Activated CD8-positive, alpha-beta T cell treated with anti-CD3 and anti-CD28 coated beads, Interleukin-2, amount 10 ng/mL, durations not matched to agents 7 days and 5 days (primary cell): ENCODE results near the gene DHRSX. TPM values are rescaled to one million over a fixed set of nuclear protein-coding genes. Genes with fewer than 3 reads are reported as not detected.

Source experiments
- ATAC-seq: fragments of 150-1000 bp; cut with Tn5 transposase; one replicate; pipeline ENCODE4 v1.10.0; 2021; ENCODE audit warnings: moderate library complexity
- CTCF ChIA-PET: fragments of 350-600 bp; sonication (Branson Sonifier 250); formaldehyde crosslinking; loops from one replicate; lab custom pipeline; 2021; ENCODE audit warnings: antibody characterized with exemption; lab: Charles Lee
- POLR2A ChIA-PET: fragments of 350-600 bp; sonication (Branson Sonifier 250); formaldehyde crosslinking; loops from one replicate; lab custom pipeline; 2021; ENCODE audit warnings: antibody characterized with exemption; lab: Charles Lee
- DNase-seq: peaks from one replicate; pipeline ENCODE4 v3.0.0-alpha.2; 2020
- H3K27ac Mint-ChIP-seq: one replicate; pipeline ENCODE4 v1.8.0; 2021; ENCODE audit warnings: mild to moderate bottlenecking, mixed read lengths
- H3K27me3 Mint-ChIP-seq: one replicate; pipeline ENCODE4 v1.8.0; 2021; ENCODE audit warnings: low read depth, mixed read lengths
- H3K36me3 Mint-ChIP-seq: one replicate; pipeline ENCODE4 v1.8.0; 2021; ENCODE audit warnings: low read depth, mixed read lengths
- H3K4me1 Mint-ChIP-seq: one replicate; pipeline ENCODE4 v1.8.0; 2021; ENCODE audit warnings: low read depth, mixed read lengths
- H3K4me3 Mint-ChIP-seq: one replicate; pipeline ENCODE4 v1.8.0; 2021; ENCODE audit warnings: mild to moderate bottlenecking, mixed read lengths
- H3K9me3 Mint-ChIP-seq: one replicate; pipeline ENCODE4 v1.8.0; 2022; ENCODE audit warnings: mixed read lengths; ENCODE audit not compliant: insufficient read depth
- total RNA-seq, 2 experiments: library from RNA; stranded (reverse); gene quantifications; one replicate each; pipeline ENCODE4 v1.2.3, GENCODE V29; 2021

Gene DHRSX
- total RNA-seq, 2 experiments from 2014 or later: 16.2 to 18.9 TPM

- ChIA-PET POLR2A (no interaction called here), CTCF (no interaction called here)
- peaks cover 10% of the 10 kb centered on the region for H3K36me3 Mint-ChIP-seq
- ATAC-seq: no peak
- no peak for DNase-seq
- H3K9me3 Mint-ChIP-seq: no peaks in the 10 kb centered on the region
- peak overlapping the region; percentile 67 for H3K4me3 Mint-ChIP-seq
- H3K27ac Mint-ChIP-seq: peak overlapping the region; percentile 80
- no peaks in the 10 kb centered on the region for H3K27me3 Mint-ChIP-seq
- peaks cover 24% of the 10 kb centered on the region for H3K4me1 Mint-ChIP-seq
Measured at GRCh38 chrX:2502120-2502667, 1.4 kb upstream of the DHRSX start.

GRCh38 chrX:2501559-2502102 lies 855 bp upstream of the DHRSX start:
- H3K9me3 Mint-ChIP-seq: no peaks in the 10 kb centered on the region
- ATAC-seq: no peak
- peak overlapping the region; percentile 80 for H3K27ac Mint-ChIP-seq
- ChIA-PET CTCF (no interaction called here), POLR2A (no interaction called here)
- H3K36me3 Mint-ChIP-seq: peaks cover 10% of the 10 kb centered on the region
- peak overlapping the region; percentile 67 for H3K4me3 Mint-ChIP-seq
- no peak for DNase-seq
- no peaks in the 10 kb centered on the region for H3K27me3 Mint-ChIP-seq
- H3K4me1 Mint-ChIP-seq: peaks cover 27% of the 10 kb centered on the region

GRCh38 chrX:2500091-2500802 lies 529 bp downstream of the DHRSX start:
- peaks cover 27% of the 10 kb centered on the region for H3K4me1 Mint-ChIP-seq
- CTCF ChIA-PET: no interaction called here
- H3K27me3 Mint-ChIP-seq: no peaks in the 10 kb centered on the region
- ATAC-seq: peak; percentile 53
- peak; percentile 36 for DNase-seq
- peaks cover 15% of the 10 kb centered on the region for H3K36me3 Mint-ChIP-seq
- no peaks in the 10 kb centered on the region for H3K9me3 Mint-ChIP-seq
- POLR2A ChIA-PET: no interaction called here
- peak overlapping the region; percentile 75 for H3K4me3 Mint-ChIP-seq
- H3K27ac Mint-ChIP-seq: peak overlapping the region; percentile 84

GRCh38 chrX:2499507-2499906 lies 1.3 kb downstream of the DHRSX start:
- POLR2A ChIA-PET: no interaction called here
- no peak for ATAC-seq
- CTCF ChIA-PET: no interaction called here
- no peaks in the 10 kb centered on the region for H3K27me3 Mint-ChIP-seq
- H3K36me3 Mint-ChIP-seq: peaks cover 15% of the 10 kb centered on the region
- peak overlapping the region; percentile 75 for H3K4me3 Mint-ChIP-seq
- no peaks in the 10 kb centered on the region for H3K9me3 Mint-ChIP-seq
- peak overlapping the region; percentile 84 for H3K27ac Mint-ChIP-seq
- peaks cover 27% of the 10 kb centered on the region for H3K4me1 Mint-ChIP-seq
- DNase-seq: no peak

GRCh38 chrX:2498781-2499302 lies 1.9 kb downstream of the DHRSX start:
- Mint-ChIP-seq H3K9me3 (no peaks in the 10 kb centered on the region), H3K27ac (peak overlapping the region; percentile 84), H3K36me3 (peaks cover 15% of the 10 kb centered on the region), H3K4me1 (peaks cover 27% of the 10 kb centered on the region), H3K4me3 (peak overlapping the region; percentile 75), H3K27me3 (no peaks in the 10 kb centered on the region)
- DNase-seq (no peak), ATAC-seq (no peak)
- CTCF ChIA-PET: no interaction called here
- POLR2A ChIA-PET: no interaction called here

GRCh38 chrX:2497961-2498780 lies 2.6 kb downstream of the DHRSX start:
- Mint-ChIP-seq H3K4me1 (peaks cover 27% of the 10 kb centered on the region), H3K9me3 (no peaks in the 10 kb centered on the region), H3K36me3 (peaks cover 15% of the 10 kb centered on the region), H3K4me3 (peak overlapping the region; percentile 75), H3K27me3 (no peaks in the 10 kb centered on the region), H3K27ac (no peak overlapping the region)
- DNase-seq: no peak
- ChIA-PET CTCF (no interaction called here), POLR2A (no interaction called here)
- no peak for ATAC-seq

GRCh38 chrX:2495595-2495994 lies 5.2 kb downstream of the DHRSX start:
- ChIA-PET CTCF (no interaction called here), POLR2A (no interaction called here)

GRCh38 chrX:2492531-2493218 lies 8.1 kb downstream of the DHRSX start:
- Mint-ChIP-seq H3K27me3 (no peaks in the 10 kb centered on the region), H3K4me1 (peaks cover 7% of the 10 kb centered on the region), H3K9me3 (no peaks in the 10 kb centered on the region), H3K36me3 (peaks cover 29% of the 10 kb centered on the region), H3K27ac (no peak overlapping the region), H3K4me3 (no peak overlapping the region)
- POLR2A ChIA-PET: no interaction called here
- DNase-seq (no peak), ATAC-seq (no peak)
- CTCF ChIA-PET: no interaction called here

More at GRCh38 chrX:2495595-2495994, 5.2 kb downstream of the DHRSX start:
- Mint-ChIP-seq H3K4me3 (no peak overlapping the region), H3K4me1 (peaks cover 27% of the 10 kb centered on the region), H3K9me3 (no peaks in the 10 kb centered on the region), H3K27me3 (no peaks in the 10 kb centered on the region), H3K27ac (no peak overlapping the region), H3K36me3 (peaks cover 17% of the 10 kb centered on the region)
- DNase-seq: no peak
- no peak for ATAC-seq

- ATAC-seq (no peak), DNase-seq (no peak)
- Mint-ChIP-seq H3K9me3 (no peaks in the 10 kb centered on the region), H3K36me3 (peaks cover 29% of the 10 kb centered on the region), H3K27me3 (no peaks in the 10 kb centered on the region), H3K27ac (no peak overlapping the region), H3K4me3 (no peak overlapping the region), H3K4me1 (no peaks in the 10 kb centered on the region)
- ChIA-PET POLR2A (no interaction called here), CTCF (no interaction called here)
Measured at GRCh38 chrX:2490634-2491033, 10.1 kb downstream of the DHRSX start.

GRCh38 chrX:2489446-2490445 lies 11.0 kb downstream of the DHRSX start:
- Mint-ChIP-seq H3K27ac (no peak overlapping the region), H3K4me3 (no peak overlapping the region), H3K27me3 (no peaks in the 10 kb centered on the region), H3K4me1 (no peaks in the 10 kb centered on the region), H3K9me3 (no peaks in the 10 kb centered on the region), H3K36me3 (peaks cover 27% of the 10 kb centered on the region)
- POLR2A ChIA-PET: no interaction called here
- no peak for DNase-seq
- no peak for ATAC-seq
- CTCF ChIA-PET: no interaction called here
